GM06990 (cell line): Measurements from ENCODE around the gene IL17B.

Source experiments
- DNase-seq: peaks from one replicate; pipeline ENCODE4 v3.0.0-alpha.2; 2011; ENCODE audit not compliant: insufficient read length; ENCODE audit errors: extremely low read depth
- H3K27me3 ChIP-seq: replicated peaks from 2 replicates; pipeline ENCODE4 v1.6.0; 2011; ENCODE audit warnings: low read length; ENCODE audit not compliant: control insufficient read depth, insufficient read depth
- H3K36me3 ChIP-seq: 2 replicates; pipeline ENCODE4 v1.5.1; 2011; ENCODE audit warnings: low read length; ENCODE audit not compliant: control insufficient read depth, insufficient read depth
- H3K4me3 ChIP-seq: replicated peaks from 2 replicates; pipeline ENCODE4 v1.5.1; 2011; ENCODE audit warnings: low read depth, mild to moderate bottlenecking, control low read depth, low read length
- CTCF ChIP-seq: IDR thresholded peaks from 2 replicates; pipeline ENCODE4 v1.5.1; 2011; ENCODE audit warnings: low read length, control low read depth, mild to moderate bottlenecking, inconsistent platforms; ENCODE audit not compliant: insufficient read depth, poor library complexity, severe bottlenecking

IL17B gene

GRCh38 chr5:149408252-149409099 is 29.4 kb upstream of the IL17B start:
- Histone ChIP-seq H3K4me3 (no peak overlapping the region), H3K27me3 (no peaks in the 10 kb centered on the region; the same call in none of the 2 replicates), H3K36me3 (no peaks in the 10 kb centered on the region)
- DNase-seq: no peak
- TF ChIP-seq CTCF: no peak

GRCh38 chr5:149407323-149408251 is 28.5 kb upstream of the IL17B start:
- Histone ChIP-seq H3K4me3 (no peak overlapping the region), H3K27me3 (no peaks in the 10 kb centered on the region; the same call in none of the 2 replicates), H3K36me3 (no peaks in the 10 kb centered on the region)
- no peak for DNase-seq
- no peak for TF ChIP-seq CTCF

GRCh38 chr5:149406979-149407306 is 27.9 kb upstream of the IL17B start:
- no peak for DNase-seq
- TF ChIP-seq CTCF: no peak
- H3K27me3 ChIP-seq: no peaks in the 10 kb centered on the region; the same call in none of the 2 replicates
- no peaks in the 10 kb centered on the region for H3K36me3 ChIP-seq
- H3K4me3 ChIP-seq: no peak overlapping the region

GRCh38 chr5:149406203-149406978 is 27.3 kb upstream of the IL17B start:
- no peak for DNase-seq
- no peak for TF ChIP-seq CTCF
- no peak overlapping the region for H3K4me3 ChIP-seq
- no peaks in the 10 kb centered on the region for H3K36me3 ChIP-seq
- H3K27me3 ChIP-seq: no peaks in the 10 kb centered on the region; the same call in none of the 2 replicates

- no peak overlapping the region for H3K4me3 ChIP-seq
- H3K27me3 ChIP-seq: no peaks in the 10 kb centered on the region; the same call in none of the 2 replicates
- no peak for DNase-seq
- TF ChIP-seq CTCF: no peak
- H3K36me3 ChIP-seq: no peaks in the 10 kb centered on the region
These were observed 26.6 kb upstream of the IL17B start for GRCh38 chr5:149405550-149406202.
